Iris pigment epithelial cell (primary cell): Measurements from ENCODE around the gene EQTN.

Experiments used
- DNase-seq: peaks from one replicate; pipeline ENCODE4 v3.0.0-alpha.2; 2011; ENCODE audit warnings: low read depth

EQTN gene

DNA sequence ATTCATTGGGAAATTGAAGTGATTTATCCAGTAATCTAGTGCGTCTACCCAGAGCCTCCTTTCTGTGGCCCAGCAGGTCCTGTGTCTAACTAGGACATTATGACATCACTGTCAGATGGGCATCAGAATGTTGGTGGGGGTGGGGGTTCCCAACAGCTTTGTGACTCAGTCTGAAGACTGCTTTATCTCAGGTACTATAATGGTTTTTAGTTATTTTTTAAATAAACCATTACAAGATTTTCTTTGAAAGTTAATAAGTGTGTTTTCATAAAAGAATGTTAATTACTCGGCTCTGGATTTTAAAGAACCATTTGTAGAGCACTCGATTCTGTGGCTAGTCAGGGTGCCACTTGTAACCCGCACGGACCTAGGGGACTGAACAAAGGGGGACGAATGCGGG lies at the start of gene EQTN:
Gene EQTN (minus strand): TSS at position 101 of the 400 bp plus-strand sequence. CDS start 95 bp downstream, at position 6.
- no peak for DNase-seq

DNA sequence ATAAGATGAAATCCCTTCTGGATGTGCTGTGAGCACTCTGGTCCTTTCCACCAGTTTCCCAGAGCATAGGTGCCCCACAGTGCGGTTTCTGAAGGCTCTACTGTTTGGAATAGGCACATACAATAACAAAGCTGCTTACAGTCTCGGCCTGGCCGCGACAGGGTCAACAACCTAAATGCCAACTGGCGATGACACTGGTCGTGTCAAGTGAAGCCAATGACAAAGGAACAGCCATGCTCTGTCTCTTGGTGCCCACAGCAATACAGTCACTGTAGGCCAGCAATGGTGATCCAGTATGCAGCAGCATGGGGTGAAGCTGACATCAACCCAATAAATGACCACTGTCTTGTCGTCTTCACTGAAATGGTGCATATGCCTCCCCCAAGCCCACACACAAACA lies 47.8 kb upstream of the EQTN start:
- DNase-seq, result no peak

DNA sequence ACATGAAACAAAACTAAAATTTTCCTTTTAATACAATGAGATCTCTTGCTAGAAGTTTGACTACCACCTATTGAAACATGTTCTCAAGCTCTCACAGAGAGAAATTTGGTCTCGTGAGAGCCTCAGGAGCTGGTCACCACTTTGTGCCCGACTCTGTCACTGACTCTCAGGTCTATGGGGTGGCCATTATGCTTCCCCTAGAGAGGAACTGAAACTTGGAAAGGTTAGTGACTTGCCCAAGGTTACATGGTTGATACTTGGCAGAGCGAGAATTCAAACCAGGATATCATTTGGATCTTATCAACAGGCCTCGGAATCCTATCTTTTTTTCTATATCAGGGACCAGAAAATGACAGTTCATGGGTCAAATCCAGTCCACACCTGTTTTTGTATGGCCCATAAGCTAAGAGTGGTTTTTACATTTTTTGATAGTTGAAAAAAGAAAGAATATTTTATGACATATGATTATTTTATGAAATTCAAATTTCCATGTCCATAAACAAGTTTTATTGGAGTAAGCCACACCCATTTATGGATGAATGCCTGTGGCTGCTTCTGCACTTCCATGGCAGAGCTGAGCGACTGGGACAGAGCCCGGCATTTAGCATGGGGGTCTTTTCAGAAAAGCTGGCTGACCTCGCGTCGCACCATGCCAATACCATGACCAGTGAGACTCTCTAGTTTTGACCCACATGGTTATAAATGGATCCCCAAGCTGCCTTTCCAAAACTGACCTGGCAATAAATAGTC lies 44.8 kb upstream of the EQTN start:
- DNase-seq, result no peak

DNA sequence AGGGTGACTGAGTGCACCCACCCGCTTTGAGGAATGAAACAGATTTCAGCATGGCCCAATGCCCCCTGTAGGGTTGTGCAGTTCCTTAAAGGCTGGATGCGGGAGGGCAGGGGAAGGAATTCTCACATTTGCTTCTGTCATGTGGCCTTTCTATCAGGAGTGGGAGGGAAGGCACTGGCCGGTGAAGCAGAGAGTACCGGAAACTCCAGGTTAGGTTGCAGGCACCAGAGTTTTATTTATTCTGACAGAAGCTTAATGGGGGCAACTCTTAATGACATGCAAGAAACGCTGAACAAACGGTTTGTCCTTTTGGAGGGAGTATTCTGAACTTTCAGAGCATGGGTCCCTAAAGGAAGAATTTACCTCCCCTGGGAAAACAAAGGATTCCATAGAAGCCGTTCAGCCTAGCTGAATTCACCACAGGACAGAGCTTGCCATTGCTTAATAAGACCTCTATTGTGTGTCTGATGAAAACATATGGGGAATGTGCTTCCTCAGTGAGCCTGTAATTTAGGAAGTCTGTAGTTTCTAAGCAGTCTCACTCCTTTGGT lies 44.1 kb upstream of the EQTN start:
- no peak for DNase-seq

DNA sequence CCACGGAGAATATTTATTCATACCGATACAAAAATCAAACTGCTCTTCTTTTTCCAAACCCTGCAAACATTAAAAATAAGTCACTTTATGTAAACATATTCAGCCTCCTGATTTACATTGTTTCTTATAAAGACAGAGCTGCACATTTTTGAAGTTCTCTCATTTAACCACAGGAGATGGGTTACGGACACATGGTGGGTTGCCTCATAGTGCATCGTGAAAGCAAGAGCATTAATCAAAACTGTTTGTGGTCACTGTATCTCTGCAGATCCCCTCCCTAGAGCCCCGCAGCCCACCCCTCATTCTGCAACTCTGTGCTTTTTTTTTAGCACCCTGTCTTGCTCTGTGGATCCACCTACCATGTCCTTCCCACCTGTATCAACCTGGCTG lies 43.3 kb upstream of the EQTN start:
- DNase-seq, result no peak

DNA sequence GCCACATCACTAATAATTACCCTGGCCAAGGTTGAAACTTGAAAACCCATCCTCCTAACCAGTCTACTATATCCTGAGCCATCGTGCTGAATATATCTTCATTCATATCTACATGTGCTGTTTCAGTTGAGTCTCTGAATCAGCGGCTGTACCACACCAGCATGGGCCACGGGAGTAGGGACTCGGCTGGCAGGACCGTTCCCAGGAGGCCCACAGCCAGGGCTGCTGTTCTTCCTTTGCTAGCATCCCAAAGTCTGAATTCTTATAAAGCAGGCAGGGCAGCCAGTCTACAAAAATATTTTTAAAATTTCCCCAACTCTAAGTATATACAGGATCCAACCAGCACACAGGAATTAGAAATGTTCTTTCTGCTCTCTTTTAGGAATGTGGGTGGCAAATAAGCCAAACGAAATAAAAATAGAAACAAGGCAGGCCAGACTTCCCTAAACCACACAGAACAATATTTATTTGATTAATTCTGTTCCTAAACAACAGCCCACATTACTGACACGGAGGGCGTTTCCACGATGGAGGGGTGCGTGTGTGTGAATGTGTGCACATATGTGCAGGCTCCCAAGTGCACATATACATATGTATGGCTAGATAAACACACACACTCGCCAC lies 42.8 kb upstream of the EQTN start:
- no peak for DNase-seq

DNA sequence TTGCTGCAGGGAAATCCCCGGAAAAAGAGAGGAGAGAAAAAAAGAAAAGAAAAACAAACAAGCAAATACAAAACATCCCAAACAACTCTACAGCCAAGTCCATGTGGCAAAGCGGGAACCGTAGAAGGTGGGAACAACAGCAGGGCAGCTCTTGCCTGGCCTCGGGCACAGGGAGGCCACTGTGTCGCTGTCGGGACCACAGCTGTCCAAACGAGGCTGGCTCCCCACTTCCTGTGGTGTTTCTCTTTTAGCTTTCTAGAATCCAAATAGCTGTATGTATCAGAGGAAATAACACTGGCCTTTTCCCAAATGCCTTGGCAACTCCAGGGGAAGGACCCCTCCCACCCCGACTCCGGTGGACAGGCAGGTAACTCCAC lies 41.6 kb upstream of the EQTN start:
- DNase-seq, result no peak

DNA sequence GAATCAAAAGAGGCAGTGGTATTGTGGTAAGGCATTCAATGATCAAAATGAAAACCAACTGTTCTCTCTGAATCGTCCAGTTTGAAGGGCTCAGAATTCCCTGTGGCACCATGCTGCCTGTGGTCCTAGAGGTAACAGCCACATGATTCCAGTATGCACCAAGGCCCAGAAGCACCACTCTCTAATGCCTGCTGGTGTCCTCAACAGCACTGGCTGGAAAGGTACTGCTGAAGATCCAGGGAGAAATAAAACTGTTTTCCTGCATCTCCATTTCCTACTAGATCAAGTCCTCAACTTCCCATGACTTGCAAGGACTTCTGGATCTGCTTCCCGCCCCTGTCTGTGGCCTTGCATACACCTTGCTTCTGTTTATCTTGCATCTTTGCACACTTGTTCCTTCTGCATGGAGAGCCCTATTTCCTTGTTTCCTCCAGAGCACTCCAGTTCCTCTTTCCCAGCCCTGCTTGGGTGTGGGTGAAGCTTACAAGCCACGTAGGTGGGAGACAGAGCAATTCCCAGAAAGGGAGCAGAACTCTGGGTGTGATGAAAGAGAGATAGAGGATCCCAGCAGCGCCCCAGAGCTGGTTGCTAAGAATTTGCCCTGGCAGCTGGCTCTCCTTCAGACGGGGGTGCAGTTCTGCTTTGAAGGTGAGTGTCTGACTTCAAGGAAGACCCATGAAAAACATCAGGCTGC lies 41.0 kb upstream of the EQTN start:
- no peak for DNase-seq

DNA sequence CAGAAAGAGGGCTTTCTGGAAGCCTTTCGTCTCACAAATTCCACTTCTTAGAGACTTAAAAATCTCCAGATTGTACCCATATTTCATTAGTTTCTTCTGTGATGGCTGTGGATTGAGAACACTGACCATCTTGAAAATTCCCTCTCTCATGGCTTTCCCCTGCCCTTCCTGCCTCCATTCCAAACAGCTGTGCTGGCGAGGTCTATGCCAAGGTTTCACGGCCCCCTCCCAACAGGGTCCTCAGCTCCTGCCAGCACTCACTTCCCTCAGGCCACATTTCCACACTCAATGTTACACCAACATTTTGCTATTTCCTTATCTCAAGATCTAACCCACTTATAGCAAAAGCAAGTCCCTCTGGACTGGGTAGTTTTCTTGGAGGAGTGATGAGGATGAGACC lies 40.3 kb upstream of the EQTN start:
- no peak for DNase-seq

DNA sequence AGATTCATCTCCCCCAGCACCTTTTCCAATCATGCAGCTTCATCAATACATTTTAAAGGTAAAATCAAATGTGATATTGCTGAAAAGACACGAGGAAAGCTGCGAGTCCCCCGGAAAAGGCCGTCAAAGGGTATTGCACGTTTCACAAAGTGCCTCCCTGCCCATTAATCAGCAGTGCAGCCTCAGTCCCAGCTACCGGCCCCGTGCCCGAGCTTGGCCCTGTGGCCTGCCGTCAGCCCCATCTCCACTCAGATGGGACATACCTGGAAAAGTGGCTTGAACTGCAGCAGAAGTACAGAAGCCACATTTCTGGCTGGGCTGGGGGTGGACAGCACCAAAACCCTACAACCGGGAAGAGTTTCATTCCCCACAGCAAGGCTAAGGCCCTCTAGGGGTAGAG lies 39.9 kb upstream of the EQTN start:
- DNase-seq, result no peak

DNA sequence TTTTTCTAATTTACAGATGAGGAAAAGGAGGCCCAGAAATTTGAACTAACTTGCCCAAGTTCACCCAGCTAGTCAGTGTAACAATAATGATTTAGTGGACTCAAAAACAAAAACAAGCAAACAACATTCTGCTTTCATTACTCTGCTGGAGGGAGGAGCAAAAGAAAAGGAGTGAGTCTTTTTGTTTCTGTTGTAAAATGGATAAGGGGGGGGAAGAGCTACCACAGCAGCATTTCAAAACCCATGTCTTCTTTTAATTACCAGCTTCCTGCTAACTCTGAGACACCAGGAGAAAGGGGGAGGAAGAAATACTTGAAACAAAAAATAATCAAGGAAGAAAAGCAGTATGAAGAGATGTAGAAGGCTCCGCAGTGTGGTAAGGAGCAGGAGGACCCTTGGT lies 39.2 kb upstream of the EQTN start:
- DNase-seq, result no peak

DNA sequence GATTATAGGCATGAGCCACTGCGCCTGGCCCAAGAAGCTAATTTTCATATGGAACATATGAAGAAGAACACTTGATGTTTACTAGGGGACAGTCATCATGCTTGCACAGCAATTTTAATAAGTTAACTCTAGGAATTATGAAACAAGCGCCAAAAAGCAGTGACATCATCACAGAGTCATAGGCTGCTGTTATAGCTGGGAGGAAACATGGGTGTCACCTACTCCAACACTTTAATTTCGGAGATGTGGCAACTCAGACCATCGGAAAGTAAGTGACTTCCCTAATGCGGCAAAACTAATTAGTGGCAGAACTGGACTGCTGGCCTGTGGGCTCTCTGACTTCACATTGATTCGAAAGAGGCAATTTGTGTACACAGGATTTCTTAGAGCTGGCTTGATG lies 38.1 kb upstream of the EQTN start:
- DNase-seq, result no peak

DNA sequence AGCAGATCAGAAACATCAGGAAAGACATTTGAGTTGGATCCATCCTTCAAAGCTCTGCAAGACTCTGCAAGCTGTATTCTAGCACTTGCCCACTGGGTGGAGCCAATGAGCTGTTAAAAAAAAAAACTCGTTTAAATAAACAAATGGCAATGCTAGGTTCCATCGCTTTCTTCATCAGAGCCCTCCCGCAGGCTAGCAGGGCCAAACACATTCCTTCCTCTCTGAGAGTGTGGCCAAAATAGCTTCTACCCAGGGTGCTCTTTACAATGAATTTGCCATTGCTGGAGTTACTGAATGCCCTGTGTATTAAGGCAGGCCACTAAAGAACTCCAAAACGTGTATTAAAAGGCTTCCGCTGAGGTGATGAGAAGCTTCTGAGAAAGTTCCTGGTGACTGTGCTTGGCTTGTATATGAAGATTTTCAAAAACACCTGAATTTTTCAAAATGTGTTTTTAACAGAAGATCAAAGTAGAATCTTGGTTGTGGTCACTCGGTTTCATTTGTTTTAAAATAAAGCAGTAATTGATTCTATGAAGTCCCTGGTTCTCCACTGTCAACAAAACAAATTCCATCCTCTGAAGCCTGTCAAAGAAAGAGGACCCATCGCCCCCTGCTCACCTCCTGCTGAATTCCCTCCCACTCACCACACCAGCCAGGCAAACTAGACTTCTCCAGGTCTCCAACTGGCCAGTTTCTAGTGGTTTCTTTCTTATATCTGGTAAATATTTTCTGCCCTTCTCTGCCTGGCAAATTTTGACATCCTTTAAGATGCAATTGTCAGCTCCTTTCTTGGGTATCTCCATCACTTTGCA lies 36.5 kb upstream of the EQTN start:
- peak; percentile 73 for DNase-seq

DNA sequence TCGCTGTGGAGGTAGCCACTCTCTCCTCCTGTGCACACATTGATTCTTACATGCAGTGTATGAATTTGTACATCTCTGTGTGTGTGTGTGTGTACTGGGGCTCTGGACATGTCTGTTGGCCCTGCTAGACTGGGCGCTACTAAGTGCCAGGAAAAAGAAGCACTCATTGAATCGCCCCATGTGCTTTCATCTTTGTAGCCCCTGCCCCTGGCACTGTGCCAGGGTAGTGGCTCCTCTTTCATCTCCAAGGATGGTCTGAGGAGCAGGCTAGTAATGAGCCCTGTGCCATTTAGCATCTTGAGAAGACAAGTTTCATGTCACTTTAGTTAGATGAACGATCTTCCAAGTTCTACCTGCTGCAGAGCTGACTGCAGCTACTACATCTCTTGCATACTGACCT lies 34.4 kb upstream of the EQTN start:
- no peak for DNase-seq

DNA sequence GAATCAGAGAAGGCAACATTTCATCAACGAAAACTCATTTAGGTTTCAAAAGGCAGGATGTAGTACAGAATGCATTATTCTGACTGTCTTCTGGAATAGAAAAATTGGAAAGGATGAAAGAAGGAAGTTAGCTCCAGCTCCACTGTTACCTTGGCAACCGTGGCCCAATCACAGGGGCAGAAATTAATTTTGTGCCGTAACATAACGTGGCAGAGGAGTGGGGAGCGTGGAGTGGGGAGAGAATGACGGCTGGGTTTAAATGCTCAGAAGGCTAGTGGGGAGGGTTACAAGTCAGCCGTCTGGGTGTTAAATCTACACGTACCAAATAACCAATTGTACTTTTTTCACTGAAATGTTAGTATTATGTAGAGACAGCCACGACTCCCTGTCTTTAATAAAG lies 32.3 kb upstream of the EQTN start:
- no peak for DNase-seq

DNA sequence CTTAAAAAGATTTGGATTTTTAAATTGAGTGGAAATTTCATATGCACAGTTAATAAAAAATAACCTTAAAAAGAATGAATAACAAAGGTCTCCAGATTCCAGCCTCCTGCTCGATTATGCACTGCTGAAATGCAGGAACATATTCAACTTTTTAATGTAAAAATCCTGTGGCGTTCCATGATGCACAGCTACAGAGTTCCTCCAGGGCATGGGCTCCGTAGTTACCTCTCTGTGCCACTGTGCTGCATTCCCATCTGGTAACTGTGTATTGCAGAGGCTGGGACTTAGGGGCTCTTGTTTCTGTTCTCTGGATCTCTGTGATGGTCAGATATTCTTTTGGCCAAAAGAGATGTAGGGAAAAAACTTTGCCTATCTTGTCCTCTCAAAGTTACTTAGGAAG lies 31.5 kb upstream of the EQTN start:
- no peak for DNase-seq

DNA sequence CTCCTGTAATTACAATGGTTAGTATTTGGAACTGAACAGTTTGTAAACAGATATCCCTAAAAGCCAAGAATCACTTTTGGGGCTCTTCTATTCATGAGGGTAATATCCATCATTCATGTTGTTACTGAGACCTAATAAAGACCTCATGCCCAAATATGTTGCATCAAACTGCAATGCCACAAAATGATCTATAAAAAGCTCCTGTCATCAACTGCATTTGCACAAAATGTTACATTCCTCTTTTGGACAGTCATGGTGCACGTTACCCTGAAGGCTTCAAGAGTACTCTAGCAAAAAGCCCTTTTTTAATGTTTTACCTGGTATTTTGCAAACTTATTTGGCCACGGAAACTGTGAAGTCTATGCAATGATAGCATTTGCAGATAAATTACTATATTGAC lies 14.2 kb upstream of the EQTN start:
- DNase-seq, result no peak

DNA sequence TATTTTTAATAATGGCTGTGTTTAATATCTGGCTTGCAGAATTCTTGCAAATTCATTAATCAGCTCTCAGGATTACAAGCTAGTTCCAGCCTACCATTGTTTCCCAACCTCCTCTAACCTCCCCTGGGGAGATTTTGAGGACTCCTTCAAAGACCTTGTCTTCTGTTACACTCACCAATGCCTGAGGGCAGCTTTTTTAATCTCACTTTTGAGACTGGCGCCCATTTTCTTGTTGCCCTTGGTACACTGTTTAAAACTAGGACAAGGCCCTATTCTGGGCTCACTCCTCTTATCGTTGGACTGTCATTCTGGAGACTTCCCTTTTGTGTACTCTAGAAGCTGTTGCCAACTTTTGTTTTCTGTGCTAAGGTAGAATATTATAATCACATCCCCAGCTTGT lies 13.6 kb upstream of the EQTN start:
- DNase-seq, result no peak

DNA sequence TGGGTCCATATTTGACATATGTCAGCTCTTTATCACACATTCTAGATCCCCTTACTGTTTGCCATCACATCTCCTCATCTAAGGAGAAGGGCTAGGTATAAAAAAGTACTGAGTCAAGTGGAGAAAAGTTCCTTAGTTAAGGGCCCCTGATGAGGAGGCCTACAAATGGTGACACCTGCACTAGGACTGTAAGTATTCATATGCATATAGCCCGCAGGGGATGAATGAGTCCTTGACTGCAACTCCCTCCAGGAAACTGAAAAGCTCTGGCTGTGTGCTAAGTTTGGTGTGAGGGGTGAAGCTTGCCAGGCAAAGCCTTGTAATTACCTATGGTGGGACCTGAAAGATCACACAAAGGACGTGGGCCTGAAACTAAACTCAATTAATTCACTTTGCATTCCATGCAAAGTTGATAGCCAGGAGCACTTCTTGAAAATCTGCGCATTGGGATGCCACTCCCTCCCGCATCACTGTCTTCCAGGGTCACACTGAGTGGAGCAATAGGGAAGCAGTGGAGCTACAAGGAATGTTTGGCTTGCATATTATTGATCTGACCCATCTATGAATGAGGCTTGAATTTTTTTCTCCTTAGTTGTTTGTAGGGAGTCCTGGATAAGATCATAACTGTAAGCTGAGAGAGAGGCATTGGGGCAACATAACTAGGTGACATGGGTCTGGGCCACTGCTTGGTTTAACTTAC lies 11.9 kb upstream of the EQTN start:
- DNase-seq, result no peak

DNA sequence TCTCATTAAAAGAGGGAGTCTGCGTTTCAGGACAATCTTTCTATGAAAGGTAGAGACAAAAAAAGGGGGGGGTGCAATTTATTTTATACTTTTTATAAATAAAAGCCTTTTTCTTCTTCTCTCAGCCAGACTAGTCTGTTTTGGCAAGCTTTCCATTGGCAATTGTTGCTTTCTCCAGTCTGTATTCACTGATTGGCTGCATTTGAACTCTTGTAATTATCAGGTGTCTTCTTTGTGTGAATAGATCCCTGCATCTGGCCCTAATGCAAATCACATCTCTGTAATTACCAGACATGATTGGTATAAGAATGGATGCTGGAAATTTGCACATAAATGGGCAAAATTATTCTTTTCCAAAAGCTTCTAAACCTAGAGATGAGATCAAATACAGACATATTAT lies 7.6 kb upstream of the EQTN start:
- no peak for DNase-seq

DNA sequence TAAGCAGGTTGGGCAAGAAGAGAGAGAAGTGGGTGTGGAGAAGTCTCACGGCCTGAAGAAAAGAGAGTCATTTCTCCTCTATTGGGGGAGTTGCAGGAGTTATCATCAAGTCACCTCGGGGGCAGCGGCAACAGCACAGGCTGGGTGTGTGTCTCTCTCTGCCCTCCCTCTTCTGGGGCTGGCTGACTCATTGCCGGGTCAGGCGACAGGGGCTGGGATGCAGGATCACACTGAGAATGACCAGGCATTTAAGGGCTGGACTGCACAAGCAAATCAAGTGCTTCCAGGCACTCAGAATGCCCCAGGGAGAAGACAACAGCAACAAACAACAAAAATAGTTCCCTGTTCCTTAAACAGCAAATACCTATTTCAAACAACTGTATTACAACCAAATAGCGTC lies 6.3 kb upstream of the EQTN start:
- peak; percentile 9 for DNase-seq

DNA sequence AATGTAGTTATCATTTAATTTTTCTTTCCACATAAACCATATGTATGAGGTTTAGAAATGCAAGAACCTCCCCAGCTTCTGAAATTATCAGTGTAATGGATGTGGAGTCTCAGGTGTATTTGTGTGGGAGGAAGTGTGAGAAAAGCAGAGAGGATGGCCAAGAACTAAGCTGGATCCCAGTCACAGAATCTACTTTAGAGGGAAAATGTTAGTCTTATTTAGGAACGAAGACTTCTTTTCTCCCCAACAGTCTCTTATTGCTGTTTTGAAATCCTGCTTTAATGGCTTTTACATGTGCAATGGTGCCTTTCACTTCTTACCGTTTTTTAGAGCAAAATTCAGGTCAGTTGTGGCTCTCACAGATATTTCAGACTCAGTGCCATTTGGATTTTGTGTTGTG lies 3.0 kb downstream of the EQTN start:
- DNase-seq, result no peak
